ENCODE results near the gene ST8SIA4.

DNA sequence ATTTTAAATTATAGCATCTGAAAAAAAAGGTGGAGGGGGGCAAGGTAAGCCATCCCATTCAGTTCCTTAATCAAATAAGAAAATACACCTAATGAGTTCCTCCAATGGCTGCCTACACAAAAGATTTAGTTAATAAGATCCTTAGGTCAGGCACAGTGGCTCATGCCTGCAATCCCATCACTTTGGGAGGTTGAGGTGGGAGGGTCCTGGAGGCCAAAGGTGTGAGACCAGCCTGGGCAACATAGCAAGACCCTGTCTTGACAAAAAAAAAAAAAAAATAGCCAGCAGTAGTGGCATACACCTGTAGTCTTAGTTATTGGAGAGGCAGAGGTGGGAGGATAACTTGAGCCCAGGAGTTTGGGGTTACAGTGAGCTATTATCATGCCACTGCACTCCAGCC is 78.4 kb downstream of the ST8SIA4 start:
- TF ChIP-seq, protein P1, sequence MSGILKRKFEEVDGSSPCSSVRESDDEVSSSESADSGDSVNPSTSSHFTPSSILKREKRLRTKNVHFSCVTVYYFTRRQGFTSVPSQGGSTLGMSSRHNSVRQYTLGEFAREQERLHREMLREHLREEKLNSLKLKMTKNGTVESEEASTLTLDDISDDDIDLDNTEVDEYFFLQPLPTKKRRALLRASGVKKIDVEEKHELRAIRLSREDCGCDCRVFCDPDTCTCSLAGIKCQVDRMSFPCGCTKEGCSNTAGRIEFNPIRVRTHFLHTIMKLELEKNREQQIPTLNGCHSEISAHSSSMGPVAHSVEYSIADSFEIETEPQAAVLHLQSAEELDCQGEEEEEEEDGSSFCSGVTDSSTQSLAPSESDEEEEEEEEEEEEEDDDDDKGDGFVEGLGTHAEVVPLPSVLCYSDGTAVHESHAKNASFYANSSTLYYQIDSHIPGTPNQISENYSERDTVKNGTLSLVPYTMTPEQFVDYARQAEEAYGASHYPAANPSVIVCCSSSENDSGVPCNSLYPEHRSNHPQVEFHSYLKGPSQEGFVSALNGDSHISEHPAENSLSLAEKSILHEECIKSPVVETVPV (CRISPR knock-in tag; IDR thresholded peaks at IDR 0.05) = no peak
- TF ChIP-seq, protein P2, sequence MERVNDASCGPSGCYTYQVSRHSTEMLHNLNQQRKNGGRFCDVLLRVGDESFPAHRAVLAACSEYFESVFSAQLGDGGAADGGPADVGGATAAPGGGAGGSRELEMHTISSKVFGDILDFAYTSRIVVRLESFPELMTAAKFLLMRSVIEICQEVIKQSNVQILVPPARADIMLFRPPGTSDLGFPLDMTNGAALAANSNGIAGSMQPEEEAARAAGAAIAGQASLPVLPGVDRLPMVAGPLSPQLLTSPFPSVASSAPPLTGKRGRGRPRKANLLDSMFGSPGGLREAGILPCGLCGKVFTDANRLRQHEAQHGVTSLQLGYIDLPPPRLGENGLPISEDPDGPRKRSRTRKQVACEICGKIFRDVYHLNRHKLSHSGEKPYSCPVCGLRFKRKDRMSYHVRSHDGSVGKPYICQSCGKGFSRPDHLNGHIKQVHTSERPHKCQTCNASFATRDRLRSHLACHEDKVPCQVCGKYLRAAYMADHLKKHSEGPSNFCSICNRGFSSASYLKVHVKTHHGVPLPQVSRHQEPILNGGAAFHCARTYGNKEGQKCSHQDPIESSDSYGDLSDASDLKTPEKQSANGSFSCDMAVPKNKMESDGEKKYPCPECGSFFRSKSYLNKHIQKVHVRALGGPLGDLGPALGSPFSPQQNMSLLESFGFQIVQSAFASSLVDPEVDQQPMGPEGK (CRISPR knock-in tag; IDR thresholded peaks at IDR 0.05; ENCODE audit: borderline replicate concordance) = no peak
- TF ChIP-seq, protein P3, sequence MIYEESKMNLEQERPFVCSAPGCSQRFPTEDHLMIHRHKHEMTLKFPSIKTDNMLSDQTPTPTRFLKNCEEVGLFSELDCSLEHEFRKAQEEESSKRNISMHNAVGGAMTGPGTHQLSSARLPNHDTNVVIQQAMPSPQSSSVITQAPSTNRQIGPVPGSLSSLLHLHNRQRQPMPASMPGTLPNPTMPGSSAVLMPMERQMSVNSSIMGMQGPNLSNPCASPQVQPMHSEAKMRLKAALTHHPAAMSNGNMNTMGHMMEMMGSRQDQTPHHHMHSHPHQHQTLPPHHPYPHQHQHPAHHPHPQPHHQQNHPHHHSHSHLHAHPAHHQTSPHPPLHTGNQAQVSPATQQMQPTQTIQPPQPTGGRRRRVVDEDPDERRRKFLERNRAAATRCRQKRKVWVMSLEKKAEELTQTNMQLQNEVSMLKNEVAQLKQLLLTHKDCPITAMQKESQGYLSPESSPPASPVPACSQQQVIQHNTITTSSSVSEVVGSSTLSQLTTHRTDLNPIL (CRISPR knock-in tag; IDR thresholded peaks at IDR 0.05; ENCODE audit: low read depth) = no peak
- TF ChIP-seq ZC3H10 (CRISPR knock-in tag; IDR thresholded peaks at IDR 0.05) = no peak
- TF ChIP-seq RARB (CRISPR knock-in tag; IDR thresholded peaks at IDR 0.05) = no peak
- no peak for TF ChIP-seq ARNTL (CRISPR knock-in tag; IDR thresholded peaks at IDR 0.05; ENCODE audit: borderline replicate concordance, low read depth)
- no peak for TF ChIP-seq OSR1 (CRISPR knock-in tag; IDR thresholded peaks at IDR 0.05)
- no peak for TF ChIP-seq ISL1 (CRISPR knock-in tag; IDR thresholded peaks at IDR 0.05)
- TF ChIP-seq PPARA (CRISPR knock-in tag; IDR thresholded peaks at IDR 0.05; ENCODE audit: borderline replicate concordance) = no peak
- no peak for TF ChIP-seq GLIS3 (CRISPR knock-in tag; IDR thresholded peaks at IDR 0.05)

All from SK-N-SH treated with all-trans-retinoic acid at 6 μM for 48 hours (cell line).